ENCODE results near the gene PPARA. TPM values are rescaled to one million over a fixed set of nuclear protein-coding genes. Genes with fewer than 3 reads are reported as not detected.

Gene PPARA
- total and polyA plus RNA-seq, 2 donors (not counting 3 experiments of a cell fraction or from before 2014, with no cell fraction given), result 3.1 to 10.7 TPM

DNA sequence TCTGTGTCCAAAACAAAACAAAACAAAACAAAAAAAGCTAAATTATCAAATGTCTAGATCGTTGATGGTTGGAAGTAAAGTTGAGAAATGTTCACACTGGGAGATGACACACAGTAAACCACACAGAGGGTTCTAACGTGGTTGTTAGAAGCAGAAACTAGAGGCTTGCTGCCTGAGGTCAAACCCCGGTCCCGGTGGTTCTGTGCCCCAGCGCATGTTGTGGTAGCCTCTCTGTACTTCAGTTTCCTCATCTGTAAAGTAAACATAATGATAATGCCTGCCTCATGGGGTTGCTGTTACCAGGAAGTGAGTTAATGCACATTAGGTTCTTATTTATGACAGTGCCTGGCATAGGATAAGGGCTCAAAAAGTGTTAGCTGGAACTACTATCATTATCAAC is 33.4 kb downstream of the PPARA start:
- Histone ChIP-seq H3K79me2 (ENCODE audit: control insufficient read depth, insufficient read depth, low read length) (no peaks in the 10 kb centered on the region), H3K36me3 (ENCODE audit: control insufficient read depth in 2 of 2, extremely low read depth in 1 of 2, insufficient read depth in 2 of 2, low read length in 2 of 2) (no peaks in the 10 kb centered on the region), H3K4me3 (replicated peaks in 1 of 3; ENCODE audit: insufficient read depth in 1 of 3, low read depth in 1 of 3, low read length in 3 of 3) (no peak overlapping the region), H2AFZ (ENCODE audit: low read depth, low read length) (no peak overlapping the region), H4K20me1 (replicated peaks; ENCODE audit: control insufficient read depth, extremely low read depth, insufficient read depth, low read length) (no peaks in the 10 kb centered on the region), H3K27ac (ENCODE audit: insufficient read depth, low read depth, low read length) (no peak overlapping the region), H3K9me3 (replicated peaks; ENCODE audit: control insufficient read depth, insufficient read depth, low read length) (no peaks in the 10 kb centered on the region), H3K9ac (replicated peaks; ENCODE audit: extremely low read depth, insufficient read depth, low read length) (no peak overlapping the region), H3K4me2 (ENCODE audit: insufficient read depth, low read length) (no peak overlapping the region), H3K9me1 (replicated peaks; ENCODE audit: control insufficient read depth, extremely low read depth, insufficient read depth, low read length) (peaks cover 3% of the 10 kb centered on the region), H3K4me1 (ENCODE audit: control insufficient read depth, extremely low read depth, insufficient read depth, low read length) (no peaks in the 10 kb centered on the region), H3K27me3 (ENCODE audit: control insufficient read depth in 2 of 2, insufficient read depth in 2 of 2, low read length in 2 of 2) (no peaks in the 10 kb centered on the region)
- TF ChIP-seq JUN (IDR thresholded peaks at IDR 0.05; ENCODE audit: borderline replicate concordance, insufficient read depth, insufficient read length, low read depth), result no peak
- TF ChIP-seq FOS (IDR thresholded peaks at IDR 0.05; ENCODE audit: borderline replicate concordance, insufficient read depth, low read length), result no peak
- TF ChIP-seq, protein P1, sequence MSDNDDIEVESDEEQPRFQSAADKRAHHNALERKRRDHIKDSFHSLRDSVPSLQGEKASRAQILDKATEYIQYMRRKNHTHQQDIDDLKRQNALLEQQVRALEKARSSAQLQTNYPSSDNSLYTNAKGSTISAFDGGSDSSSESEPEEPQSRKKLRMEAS (IDR thresholded peaks at IDR 0.05; ENCODE audit: insufficient read depth, insufficient read length), result no peak
- no peak for TF ChIP-seq MYC (IDR thresholded peaks at IDR 0.05; ENCODE audit: low read depth, low read length)
- TF ChIP-seq, protein P2, sequence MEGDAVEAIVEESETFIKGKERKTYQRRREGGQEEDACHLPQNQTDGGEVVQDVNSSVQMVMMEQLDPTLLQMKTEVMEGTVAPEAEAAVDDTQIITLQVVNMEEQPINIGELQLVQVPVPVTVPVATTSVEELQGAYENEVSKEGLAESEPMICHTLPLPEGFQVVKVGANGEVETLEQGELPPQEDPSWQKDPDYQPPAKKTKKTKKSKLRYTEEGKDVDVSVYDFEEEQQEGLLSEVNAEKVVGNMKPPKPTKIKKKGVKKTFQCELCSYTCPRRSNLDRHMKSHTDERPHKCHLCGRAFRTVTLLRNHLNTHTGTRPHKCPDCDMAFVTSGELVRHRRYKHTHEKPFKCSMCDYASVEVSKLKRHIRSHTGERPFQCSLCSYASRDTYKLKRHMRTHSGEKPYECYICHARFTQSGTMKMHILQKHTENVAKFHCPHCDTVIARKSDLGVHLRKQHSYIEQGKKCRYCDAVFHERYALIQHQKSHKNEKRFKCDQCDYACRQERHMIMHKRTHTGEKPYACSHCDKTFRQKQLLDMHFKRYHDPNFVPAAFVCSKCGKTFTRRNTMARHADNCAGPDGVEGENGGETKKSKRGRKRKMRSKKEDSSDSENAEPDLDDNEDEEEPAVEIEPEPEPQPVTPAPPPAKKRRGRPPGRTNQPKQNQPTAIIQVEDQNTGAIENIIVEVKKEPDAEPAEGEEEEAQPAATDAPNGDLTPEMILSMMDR (IDR thresholded peaks at IDR 0.05; ENCODE audit: extremely low read depth in 1 of 2, insufficient read depth in 1 of 2, low read depth in 1 of 2, low read length in 2 of 2), result no peak
- TF ChIP-seq POLR2AphosphoS5 (IDR thresholded peaks at IDR 0.05; ENCODE audit: insufficient read depth, low read depth, low read length), result no peak
- TF ChIP-seq POLR2A (IDR thresholded peaks at IDR 0.05; ENCODE audit: low read depth, low read length), result no peak
- TF ChIP-seq EZH2 (IDR thresholded peaks at IDR 0.05; ENCODE audit: borderline replicate concordance, low read depth, low read length, severe bottlenecking), result no peak
- no peak for TF ChIP-seq GATA2 (IDR thresholded peaks at IDR 0.05; ENCODE audit: insufficient read depth, insufficient read length, low read depth, low read length)
- POLR2A ChIA-PET, result no interaction called here
- dilution Hi-C loops (cut with MboI; ENCODE audit: extremely low pct_ligation_motif_present, low sequenced_read_pairs) (no loop called here), intact Hi-C loops (cut with micrococcal nuclease) (no loop called here)
- BruUV-seq (replicated peaks), result no TSS peak
- DNase-seq (ENCODE audit: low read depth, low spot score), result no peak
- no peak for FAIRE-seq
- CTCF ChIA-PET, result no interaction called here
